A549 treated with dexamethasone at 1 μM for 4 hours (cell line): Measurements from ENCODE around the gene ONECUT2. TPM values are rescaled to one million over a fixed set of nuclear protein-coding genes. Genes with fewer than 3 reads are reported as not detected.

Source experiments
- total RNA-seq: library from RNA; stranded (reverse); fragments of 200-300 nt; extraction: Qiagen RNA extraction; gene quantifications from 5 replicates; pipeline ENCODE4 v1.2.3, GENCODE V29; 2022

The ONECUT2 gene
- total RNA-seq: 0.25 to 0.68 TPM (median 0.48 TPM) in 5 replicates

DNA sequence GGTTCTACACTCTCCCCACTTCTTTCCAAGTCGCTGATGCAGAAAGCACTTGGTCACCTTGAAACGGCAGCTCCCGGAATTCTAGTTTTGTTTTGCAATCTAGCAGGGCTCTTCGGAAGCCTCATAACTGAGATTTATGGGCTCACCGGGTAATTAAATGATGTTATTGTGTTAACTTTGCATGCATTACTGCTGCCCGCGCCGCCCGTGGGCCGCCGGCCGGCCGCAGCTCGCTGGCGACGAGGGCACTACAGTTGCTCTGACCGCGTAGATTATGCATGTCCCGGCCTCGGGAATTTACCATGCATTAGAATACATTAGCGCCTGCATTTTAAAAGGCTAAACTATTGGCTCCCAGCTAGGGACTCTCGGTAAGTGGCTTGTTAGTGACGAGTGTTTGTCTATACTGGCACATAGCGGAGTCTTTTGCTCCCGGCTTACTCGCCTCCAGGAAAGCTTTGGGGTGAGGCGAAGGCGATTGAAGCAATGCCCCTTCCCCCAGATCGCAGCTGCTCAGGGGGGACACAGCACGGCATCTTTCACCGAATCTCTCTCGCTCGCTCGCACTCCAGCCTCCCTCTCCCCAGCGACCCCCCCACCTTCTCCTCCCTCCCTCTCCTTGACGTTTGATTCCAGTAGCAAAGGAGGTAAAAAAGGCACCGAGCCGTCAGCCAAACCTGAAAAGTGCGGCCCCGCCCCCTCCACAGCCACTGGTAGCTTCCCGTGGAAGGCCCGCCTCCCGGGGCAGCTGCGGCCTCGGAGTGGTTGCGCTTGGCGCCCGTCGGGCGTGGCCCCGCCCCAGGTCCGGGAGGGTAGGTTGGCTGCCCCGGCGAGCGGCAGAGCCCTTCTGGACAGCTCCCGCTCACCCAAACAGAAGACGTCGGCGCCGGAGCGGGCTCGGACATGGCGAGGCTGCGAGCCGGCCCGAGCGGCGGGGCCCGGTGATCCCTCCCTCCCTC lies at the start of gene ONECUT2:
Gene ONECUT2 (plus strand): TSS at position 839 of the 959 bp plus-strand sequence. CDS start 343 bp downstream, outside the sequence.

Other genes with a start within 250 kb of the ONECUT2 start
- not detected in 5 replicates for gene ST8SIA3, start 82.8 kb upstream of the ONECUT2 start, total RNA-seq
- 30.6 to 42.1 TPM (median 36.5 TPM) in 5 replicates for gene FECH, start 151.3 kb downstream of the ONECUT2 start, total RNA-seq
- gene NARS1, start 186.5 kb downstream of the ONECUT2 start, total RNA-seq: 82.7 to 115 TPM (median 88.4 TPM) in 5 replicates